ENCODE results near the gene CCDC154.

CCDC154 gene

DNA sequence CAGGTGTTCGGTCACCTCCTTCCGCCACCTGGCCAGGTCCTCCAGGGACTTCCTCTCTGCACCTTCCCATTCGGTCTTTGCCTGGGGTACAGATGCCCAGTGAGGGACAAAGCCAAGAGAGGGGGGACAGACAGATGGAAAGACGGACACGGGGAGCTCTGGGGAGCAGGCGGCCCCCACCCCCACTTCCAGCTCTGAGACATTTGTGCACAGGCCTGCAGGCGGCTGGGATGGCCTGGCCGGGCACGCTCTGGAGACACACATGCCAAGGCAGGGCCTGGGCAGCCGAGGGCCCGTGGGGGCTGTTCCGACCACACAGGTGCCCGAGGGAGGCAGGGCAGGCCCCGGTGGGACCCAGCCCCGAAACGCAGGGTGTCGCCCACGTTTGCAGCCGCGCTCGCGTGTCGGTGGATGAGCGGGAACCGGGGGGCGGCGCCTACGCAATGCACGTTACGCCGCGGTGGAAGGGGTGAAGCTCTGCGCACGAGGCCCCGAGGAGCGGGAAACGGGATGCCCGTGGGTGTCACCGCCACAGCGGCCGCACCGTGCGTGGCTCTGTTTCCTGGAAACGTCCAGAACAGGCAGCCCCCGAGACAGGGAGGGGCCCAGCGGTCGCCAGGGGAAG, 7.5 kb downstream of the CCDC154 start:
- DNase-seq (ENCODE audit: low read depth) = no peak

DNA sequence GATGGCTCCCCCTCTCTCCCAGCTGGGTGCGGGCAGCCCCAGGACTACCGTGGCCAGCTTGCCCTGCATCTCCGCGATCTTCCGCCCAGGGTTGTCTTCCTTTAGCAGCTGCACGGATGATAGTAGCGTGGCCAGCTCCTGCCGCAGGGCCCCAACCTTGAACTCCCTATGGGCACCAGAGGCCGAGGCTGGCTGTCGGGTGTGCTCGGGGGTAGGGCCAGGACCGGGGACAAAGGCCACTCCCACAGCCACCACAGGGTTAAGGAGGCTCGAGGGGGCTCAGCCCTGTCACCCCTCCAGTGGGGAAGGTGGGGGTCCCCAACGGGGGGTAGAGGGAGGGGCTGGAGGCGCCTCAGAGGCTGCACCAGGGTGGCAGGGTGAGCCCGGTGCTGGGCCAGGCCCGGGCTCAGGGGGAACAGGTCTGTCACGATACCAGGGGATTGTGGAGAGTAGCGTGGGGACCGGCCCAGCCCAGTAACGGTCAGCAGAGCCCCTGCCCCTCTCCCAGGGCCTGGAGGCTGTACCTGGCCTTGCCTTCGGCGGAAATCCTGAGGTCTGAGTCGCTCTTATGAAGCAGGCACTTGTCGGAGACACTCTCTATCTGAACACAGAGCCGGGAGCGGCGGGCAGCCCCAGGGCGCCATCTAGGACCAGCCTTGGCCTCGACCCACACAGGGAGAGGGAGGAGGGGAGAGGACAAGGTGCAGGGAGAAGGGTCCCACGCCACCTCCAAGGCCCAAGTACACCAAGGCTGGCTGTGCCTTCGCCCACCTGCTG, 8.2 kb downstream of the CCDC154 start:
- no peak for DNase-seq (ENCODE audit: low read depth)

DNA sequence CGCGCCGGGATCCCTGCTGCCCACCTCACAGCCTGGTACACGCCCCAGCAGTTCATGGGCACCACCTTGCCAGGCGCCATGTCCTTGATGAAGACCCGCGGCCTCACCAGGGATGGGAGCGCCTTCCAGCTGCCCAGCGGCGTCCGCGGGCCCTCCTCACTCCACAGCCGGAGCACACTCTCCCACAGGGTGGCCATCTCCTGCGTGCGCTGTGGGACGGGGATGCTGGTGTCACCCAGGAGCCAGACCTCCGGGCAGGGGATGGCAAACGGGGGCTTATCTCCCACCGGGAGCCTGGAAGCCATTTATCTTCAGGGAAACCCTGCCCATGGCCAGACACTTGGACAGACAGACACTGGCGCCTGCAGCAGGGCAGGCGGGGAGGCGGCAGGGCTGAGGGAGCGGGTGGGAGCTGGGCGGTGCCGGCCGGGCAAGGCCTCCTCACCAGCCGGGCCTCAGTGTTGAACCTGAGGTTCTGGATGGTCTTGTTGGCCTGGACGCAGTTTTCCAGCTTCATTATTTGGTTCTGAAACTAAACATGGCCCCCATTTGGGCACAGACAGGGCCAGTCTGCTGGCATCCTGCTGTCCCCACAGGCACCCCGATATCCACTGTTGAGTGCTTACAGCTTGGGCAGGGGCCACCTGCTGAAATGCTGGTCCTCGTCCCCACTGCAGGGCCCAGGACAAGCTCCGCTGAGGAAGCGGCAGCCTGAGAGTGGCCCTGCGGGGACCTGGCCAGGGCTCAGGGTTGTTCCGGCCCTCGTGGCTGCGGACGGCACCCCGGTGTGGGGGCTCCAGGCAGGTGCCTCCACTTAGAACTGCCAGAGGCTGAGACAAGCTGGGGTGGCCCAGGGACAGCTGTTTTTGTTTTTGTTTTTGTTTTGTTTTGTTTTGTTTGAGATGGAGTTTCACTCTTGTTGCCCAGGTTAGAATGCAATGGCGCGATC, 9.4 kb downstream of the CCDC154 start:
- DNase-seq (ENCODE audit: low read depth) = no peak

DNA sequence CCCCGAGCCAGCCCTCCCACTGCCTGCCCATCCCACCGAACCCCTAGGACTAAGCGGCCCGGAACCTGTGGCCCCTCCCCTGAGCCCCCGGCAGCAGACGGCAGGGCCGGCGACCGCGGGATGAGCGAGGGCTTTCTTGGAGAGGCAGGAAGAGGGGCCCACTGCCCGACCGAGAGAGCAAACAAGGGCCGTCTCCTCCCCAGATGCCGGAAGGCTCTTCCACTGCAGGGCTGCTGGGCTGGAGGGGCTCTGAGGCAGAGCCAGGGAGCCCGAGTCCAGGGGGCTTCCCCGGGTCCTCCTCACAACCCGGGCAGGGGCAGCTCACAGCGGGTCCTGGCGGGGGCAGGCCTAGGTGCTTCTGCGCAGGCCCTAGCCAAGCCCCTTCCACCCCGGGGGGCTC, 10.6 kb downstream of the CCDC154 start:
- no peak for DNase-seq (ENCODE audit: low read depth)

DNA sequence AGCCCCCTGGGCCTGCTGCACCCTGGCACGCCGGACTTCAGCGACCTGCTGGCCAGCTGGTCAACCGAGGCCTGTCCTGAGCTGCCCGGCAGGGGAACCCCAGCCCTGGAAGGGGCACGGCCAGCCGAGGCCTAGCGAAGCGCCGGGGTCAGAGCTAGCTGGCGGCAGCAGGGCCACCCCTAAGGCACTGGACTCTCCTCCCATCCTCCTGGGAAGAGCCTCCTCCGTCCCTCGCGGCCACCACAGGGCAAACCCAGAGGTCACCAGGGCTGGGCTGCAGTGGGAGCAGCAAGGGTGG, 11.1 kb downstream of the CCDC154 start:
- no peak for DNase-seq (ENCODE audit: low read depth)

DNA sequence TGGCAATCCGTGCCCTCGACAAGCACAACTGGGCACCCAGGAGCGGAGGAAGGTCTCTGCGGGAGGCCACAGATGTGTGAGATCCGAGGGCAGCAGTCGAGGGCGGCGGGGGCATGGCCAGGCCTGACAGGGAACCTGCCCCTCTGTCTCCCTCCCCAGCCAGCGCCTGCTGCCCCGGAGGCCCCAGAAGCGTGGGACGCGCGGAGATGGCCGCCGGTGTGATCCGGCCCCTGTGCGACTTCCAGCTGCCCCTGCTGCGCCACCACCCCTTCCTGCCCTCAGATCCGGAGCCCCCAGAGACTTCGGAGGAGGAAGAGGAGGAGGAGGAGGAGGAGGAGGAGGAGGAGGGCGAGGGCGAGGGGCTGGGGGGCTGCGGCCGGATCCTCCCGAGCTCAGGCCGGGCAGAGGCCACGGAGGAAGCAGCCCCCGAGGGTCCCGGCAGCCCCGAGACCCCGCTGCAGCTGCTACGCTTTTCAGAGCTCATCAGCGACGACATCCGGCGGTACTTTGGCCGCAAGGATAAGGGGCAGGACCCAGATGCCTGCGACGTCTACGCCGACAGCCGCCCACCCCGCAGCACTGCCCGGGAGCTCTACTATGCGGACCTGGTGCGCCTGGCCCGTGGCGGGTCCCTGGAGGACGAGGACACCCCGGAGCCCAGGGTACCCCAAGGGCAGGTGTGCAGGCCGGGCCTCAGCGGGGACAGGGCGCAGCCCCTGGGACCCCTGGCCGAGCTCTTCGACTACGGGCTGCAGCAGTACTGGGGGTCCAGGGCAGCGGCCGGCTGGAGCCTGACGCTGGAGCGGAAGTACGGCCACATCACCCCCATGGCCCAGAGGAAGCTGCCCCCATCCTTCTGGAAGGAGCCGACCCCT, 11.7 kb downstream of the CCDC154 start:
- DNase-seq (ENCODE audit: low read depth) = no peak

DNA sequence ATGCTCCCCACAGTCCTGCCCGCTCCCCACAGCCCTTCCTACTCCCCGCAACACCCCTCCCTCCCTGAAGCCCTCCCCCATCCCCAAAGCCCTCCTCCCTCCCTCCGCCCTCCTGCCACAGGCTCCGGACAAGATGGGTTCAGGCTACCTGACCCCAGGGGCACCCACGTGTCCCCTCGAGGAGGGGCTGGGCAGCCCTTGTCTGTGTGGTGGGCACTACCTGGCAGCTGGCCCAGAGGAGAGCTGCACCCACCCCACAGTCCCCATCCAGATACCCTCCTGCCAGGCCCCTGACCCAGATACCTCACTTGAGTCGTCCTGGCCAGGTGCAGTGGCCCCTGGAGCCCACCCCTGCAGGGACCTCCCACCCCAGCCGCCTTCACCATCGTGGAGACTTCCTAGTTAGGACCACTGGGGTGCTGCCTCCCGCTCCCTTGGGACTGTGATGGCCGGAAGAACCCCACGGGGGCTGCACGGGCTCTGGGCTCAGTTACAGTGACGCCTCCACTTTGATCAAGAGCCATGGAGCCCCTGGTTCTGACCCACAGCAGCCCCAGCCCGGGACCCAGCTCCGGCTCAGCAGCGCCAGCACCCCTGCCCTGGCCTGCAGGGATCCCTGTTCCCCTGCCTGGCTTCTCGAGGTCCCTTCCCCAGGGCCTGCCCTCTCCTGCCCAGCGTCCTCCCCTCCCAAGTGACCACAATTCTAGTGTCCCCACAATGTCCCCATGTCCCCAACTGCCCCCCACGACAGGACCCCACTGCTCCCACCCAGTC, 12.7 kb downstream of the CCDC154 start:
- no peak for DNase-seq (ENCODE audit: low read depth)

DNA sequence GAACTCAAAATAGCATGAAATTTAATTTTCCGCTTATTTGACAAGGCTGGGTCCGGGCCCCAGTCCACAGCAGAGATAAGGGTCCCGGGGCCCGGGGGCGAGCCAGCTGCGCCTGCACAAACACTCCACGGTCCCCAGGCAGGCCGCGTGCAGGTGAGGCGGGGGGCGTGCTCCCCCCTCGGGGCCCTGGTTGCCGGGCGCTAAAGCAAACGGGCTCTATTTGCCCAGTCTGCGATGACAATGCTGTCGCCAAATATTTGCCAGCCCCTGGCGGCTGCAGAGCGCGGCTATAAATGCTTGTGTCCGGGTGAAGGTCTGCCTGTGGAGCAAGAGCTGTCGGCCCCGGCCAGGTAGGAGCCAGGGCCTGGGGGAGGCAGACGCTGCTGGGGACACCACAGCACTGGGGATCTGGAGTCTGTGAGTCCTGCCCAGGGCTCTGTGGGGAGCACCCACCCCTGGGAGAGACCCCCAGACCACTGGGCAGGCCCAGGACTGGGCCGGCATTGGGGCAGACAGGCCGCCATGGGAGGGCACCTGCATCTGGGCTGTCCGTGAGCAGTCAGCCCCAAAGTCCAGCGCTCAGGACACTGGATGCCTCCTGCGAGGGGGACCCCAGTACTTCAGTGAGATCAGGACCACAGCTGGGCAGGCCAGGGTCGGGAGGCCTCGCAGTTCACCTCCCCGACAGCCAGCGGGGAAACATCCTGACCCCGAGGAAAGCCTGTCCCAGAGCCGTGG, 13.4 kb downstream of the CCDC154 start, which contains the start of gene PERCC1:
Gene PERCC1, plus strand, starts transcription at position 320 of the 738 bp plus-strand sequence. CDS start 1,516 bp downstream, outside the sequence.
- no peak for DNase-seq (ENCODE audit: low read depth)

DNA sequence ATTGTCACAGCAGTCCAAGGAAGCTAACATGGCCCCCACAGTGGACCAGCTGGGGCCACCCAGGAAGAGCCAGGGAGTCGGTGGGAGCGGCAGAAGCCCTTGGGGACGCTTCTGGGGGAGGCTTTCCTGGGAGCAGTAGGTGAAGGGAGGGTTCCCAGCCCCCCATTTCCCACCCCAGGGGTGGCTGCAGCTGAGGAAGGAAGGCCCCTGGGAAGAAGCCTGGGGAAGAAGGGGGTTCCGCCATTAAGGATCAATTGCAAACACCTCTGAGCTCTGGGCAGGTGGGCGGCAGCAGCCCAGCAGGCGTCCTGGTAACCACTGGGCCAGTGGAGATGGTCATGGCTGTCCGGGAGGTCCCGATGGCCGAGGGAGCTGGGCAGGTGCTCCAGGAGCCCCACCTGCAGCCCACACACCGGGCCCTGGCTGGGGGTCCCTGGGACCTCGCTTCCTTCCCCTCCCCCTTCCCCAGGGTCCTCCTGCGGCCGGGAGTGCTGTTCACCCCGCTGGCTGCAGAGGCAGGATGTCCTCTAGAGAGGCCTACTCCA, 14.1 kb downstream of the CCDC154 start:
- no peak for DNase-seq (ENCODE audit: low read depth)

DNA sequence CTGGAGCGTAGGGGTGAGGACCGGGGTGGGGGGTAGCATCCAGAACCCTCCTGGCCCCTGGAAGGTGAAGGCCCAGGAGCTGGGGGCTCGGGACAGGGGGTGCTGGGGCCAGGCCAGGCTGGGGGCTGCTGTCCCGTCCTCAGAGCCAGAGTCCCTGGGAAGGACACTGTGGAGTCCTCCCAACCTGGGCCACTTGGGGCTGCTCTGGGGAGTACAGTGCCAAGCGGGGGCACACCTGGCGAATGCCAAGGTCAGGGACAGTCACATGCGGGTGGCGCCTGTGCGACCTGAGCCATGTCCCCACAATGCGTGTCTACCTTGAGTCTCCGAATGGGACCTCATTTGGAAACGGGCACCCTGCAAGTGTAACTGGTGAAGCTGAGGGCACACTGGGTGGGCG, 14.7 kb downstream of the CCDC154 start:
- no peak for DNase-seq (ENCODE audit: low read depth)

DNA sequence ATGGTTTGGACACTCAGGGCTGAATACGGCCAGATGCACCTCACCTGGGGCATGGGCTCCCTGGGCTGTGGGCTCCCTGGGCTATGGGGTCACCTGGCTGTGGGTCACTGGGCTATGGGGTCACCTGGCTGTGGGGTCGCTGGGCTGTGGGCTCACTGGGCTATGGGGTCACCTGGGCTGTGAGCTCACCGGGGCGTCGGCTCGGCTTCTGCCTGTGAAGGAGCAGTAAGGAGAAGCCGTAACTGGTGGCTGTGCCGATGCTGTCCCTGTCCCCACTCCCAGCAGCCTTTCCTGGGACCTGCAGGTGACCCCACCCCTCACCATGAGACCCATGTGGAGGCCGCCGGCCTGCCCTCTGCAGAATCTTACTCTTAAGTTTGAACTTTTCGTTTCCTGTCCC, 15.3 kb downstream of the CCDC154 start:
- DNase-seq (ENCODE audit: low read depth) = no peak

DNA sequence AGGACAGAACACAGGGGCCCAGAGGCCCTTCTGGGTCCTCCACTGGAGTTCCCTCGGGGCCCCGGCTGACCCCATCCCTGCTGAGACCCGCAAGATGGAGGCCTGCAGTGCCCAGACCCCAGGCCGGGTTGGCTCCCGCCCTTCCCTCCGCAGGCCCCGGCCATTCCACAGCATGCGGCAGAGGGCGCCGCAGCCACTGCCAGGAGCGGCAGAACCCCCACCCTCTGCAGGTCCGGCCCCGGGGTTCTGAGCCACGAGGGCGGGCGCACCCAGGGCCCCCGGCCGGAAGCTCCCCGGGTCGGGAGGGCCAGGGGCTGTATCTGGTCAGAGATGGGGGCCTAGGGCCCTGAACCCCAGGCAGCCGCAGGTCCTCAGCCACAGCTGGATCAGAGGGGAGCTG, 15.8 kb downstream of the CCDC154 start:
- DNase-seq (ENCODE audit: low read depth) = peak; percentile 10

DNA sequence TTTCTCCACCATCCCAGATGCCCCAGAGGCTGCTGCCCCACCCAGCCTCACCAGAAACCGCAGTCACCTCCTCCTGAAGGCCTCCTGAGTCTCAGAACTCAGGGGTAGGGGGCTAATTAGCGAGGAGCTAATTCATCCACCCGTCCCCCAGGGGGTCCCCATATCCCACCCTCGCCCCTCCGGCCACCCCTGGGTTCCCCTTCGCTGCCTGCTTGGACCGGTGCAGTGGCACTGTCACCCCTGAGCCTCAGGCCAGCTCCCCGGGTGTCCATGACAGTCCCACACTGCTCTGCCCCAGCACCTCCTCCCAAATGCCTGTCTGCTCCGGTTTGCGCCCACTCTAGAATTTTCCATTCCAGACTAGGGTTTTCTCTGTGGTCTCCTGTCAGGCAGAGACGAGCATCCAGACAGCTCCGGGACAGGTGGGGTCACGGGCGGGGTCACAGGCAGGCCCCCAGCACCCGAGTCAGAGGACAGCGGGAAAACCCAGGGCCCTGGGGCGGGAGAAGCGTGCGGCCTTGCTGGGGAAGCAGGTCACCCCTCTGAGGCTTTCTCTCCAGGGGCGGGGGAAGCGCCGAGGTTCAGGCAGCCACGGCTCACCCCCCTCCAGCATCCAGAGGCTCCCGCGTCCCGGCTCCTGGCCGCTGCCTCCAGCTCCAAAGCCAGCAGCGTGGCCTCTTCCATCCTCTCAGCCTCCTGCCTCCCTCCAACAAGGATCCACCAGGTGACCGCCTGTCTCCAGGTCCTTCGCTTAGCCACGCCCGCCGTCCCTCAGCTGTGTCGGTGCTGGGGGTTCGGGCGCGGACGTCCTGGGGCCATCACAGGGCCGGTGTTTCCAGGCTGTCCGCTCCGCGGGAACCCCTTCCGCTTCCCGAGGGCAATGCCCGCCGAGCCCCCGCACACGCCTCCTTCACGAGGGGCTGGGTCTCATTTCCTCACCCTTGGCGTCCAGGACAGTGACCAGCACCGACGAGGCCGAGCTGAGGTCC, 16.6 kb downstream of the CCDC154 start:
- no peak for DNase-seq (ENCODE audit: low read depth)

DNA sequence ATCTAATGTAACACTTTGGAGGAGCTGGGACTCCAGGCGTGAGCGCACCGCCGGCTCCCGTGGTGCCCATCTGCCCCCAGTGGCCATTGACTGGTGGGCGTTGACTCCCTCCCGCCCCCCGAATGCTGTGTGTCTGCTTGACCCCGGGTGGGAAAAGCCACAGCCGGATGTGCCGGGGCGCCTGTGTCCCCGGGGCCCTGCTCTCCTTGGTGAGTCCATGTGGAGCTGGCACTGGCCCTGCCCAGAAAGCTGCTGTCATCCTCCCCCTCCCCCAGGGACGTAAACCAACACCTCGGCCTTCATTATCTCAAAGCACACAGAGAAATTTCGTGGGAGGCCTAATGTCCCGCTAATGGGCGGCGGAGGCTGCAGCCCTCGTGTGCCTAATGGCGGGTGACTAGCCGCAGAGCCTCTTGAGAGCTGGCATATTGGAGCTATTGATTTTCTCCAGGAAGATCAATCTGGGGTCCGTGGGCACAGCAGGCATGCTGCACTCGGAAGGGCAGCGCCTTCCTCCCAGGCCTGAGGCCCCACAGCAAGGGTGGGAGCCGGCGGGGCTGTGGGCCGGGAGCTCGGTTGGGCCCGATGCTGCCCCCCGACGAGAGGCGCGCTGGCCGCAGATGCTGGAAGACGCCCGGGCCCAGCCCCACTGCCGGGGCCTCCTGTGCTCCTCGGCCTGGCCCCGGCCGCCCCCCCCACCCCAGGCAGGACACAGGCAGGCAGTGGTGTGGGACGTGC, 17.5 kb downstream of the CCDC154 start:
- no peak for DNase-seq (ENCODE audit: low read depth)

DNA sequence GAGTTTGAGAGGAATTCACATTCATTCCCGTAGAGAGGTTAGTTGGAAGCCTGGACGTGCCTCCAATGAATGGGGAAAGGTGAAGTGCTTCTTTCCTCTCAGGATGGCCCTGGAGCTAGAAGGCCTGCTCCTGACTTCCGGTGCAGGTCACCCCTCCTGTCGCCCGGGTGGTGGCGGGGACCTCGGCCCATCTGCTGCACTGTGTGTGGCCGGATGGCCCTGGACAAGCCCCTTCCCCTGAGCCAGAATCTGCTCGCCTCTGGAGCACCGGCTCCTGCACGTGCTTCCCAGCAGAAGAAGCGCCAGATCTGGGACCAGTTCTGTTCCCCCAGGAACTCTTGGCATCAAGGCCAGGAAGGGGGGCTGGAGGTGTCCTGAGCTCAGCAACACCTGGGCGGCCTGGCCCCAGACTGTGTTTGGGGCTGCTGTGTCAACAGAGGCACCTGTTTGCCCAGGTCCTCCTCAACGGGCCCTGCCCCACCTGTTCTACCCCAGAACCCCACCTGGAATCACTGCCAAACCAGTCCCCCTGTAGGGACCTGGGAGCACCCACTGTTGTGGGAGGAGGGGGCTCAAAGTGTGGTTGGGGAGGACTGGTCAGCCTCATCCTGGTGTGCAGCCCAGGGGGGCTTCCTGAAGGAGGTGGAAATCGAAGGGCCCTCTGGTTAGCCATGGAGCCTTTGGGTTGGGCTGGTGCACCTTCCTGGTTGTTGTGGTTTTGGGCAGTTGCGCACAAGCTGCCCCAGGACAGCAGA, 18.6 kb downstream of the CCDC154 start:
- DNase-seq (ENCODE audit: low read depth) = no peak

DNA sequence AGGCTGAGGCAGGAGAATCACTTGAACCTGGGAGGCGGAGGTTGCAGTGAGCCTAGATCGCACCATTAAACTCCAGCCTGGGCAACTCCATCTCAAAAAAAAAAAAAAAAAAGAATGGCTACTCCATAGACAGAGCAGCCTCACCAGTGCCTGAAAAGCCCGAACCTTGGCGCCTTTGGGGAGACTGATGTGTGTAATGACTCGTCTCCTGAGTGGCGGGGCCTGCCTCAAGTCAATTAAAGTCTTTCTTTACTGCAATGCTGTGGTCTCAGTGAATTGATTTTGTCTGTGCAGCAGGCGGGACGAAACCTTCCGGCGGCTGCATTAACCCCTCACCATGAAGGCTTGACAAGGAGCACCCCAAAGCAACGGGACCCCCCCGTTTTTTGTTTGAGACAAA, 20.3 kb downstream of the CCDC154 start:
- no peak for DNase-seq (ENCODE audit: low read depth)

DNA sequence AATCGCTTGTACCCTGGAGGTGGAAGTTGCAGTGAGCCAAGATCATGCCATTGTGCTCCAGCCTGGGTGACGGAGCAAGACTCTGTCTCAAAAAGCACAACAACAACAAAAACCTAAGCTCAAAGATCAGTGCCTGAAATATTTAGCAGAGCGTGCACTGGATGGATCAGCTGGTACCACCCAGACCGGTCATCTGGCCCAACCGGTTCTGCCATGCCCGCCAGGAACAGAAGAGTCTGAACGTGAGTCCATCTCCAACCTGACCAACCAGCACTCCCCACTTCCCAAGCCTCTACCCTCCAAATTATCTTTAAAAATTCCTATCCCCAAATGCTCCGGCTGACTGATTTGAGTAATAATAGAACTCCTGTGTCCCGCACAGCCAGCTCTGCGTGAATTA, 22.3 kb downstream of the CCDC154 start:
- DNase-seq (ENCODE audit: low read depth) = no peak

Data from iris pigment epithelial cell (primary cell).